GM12878 (cell line): ENCODE measurements around the gene SPTBN1. TPM values are rescaled to one million over a fixed set of nuclear protein-coding genes. Genes with fewer than 3 reads are reported as not detected.

Experiments
- ATAC-seq: fragments of 200-7000 bp; cut with Tn5 transposase; 3 replicates; pipeline ENCODE4 v1.9.1; 2020; ENCODE audit warnings: mild to moderate bottlenecking, moderate library complexity
- BruUV-seq: library from RNA; stranded (reverse); fragments of 400-500 nt; replicated peaks from 2 replicates; lab custom pipeline; 2021; lab: Mats Ljungman, UMichigan
- CTCF ChIA-PET: fragments of 300-600 bp; sonication (Branson Sonifier 250); formaldehyde crosslinking; extraction: SDS; loops from one replicate; lab custom pipeline; 2021; ENCODE audit warnings: inconsistent platforms; lab: Yijun Ruan, JAX
- POLR2A ChIA-PET: fragments of 350-600 bp; formaldehyde crosslinking; extraction: SDS; loops from one replicate; lab custom pipeline; 2021; ENCODE audit warnings: inconsistent platforms; lab: Charles Lee
- RAD21 ChIA-PET: fragments of 300-600 bp; sonication (Branson Sonifier 250); formaldehyde crosslinking; loops from one replicate; lab custom pipeline; 2023; ENCODE audit warnings: antibody characterized with exemption; ENCODE audit not compliant: unreplicated experiment; lab: Charles Lee
- SMC1A ChIA-PET: fragments of 300-600 bp; sonication (Branson Sonifier 250); formaldehyde crosslinking; loops from one replicate; lab custom pipeline; 2023; ENCODE audit not compliant: unreplicated experiment, uncharacterized antibody; lab: Charles Lee
- DNase-seq: peaks from one replicate; pipeline ENCODE4 v3.0.0-alpha.2; 2011; ENCODE audit warnings: low read depth, low spot score
- FAIRE-seq: peaks from 3 replicates; lab custom pipeline; 2011; peaks lifted over from hg19 to GRCh38; lab: Jason Lieb, UNC
- H2AFZ ChIP-seq: 2 replicates; pipeline ENCODE4 v1.6.0; 2011; ENCODE audit warnings: low read depth, low read length, control low read depth; ENCODE audit not compliant: control insufficient read depth
- H3K27ac ChIP-seq: 2 replicates; pipeline ENCODE4 v1.5.1; 2011; ENCODE audit warnings: control low read depth; ENCODE audit not compliant: control insufficient read depth, insufficient read depth
- H3K27me3 ChIP-seq, 2 experiments: replicated peaks in 1 of 2; 2 replicates each; pipeline versions ENCODE4 v1.6.0 to v1.6.1; 2011; ENCODE audit warnings: low read length in 1 of 2; ENCODE audit not compliant: control insufficient read depth in 2 of 2, insufficient read depth in 2 of 2
- H3K36me3 ChIP-seq, 2 experiments: 2 replicates each; pipeline ENCODE4 v1.5.1; 2011; ENCODE audit warnings: low read length in 1 of 2; ENCODE audit not compliant: control insufficient read depth in 2 of 2, insufficient read depth in 2 of 2
- H3K4me1 ChIP-seq: 2 replicates; pipeline ENCODE4 v1.6.1; 2011; ENCODE audit warnings: mild to moderate bottlenecking, low read length, moderate library complexity, mixed read lengths; ENCODE audit not compliant: control insufficient read depth, insufficient read depth
- H3K4me2 ChIP-seq: 2 replicates; pipeline ENCODE4 v1.6.0; 2011; ENCODE audit warnings: control low read depth; ENCODE audit not compliant: control insufficient read depth, insufficient read depth
- H3K4me3 ChIP-seq: fragments of 200-600 bp; sonication (generic); 2 replicates; pipeline ENCODE4 v1.5.1; 2016
- H3K79me2 ChIP-seq: 2 replicates; pipeline ENCODE4 v1.6.0; 2011; ENCODE audit warnings: low read length; ENCODE audit not compliant: control insufficient read depth, insufficient read depth
- H3K9ac ChIP-seq: 2 replicates; pipeline ENCODE4 v1.8.0; 2011; ENCODE audit warnings: low read length, control low read depth, mixed read lengths; ENCODE audit not compliant: control insufficient read depth, insufficient read depth
- H3K9me3 ChIP-seq: replicated peaks from 3 replicates; pipeline ENCODE4 v1.5.1; 2011; ENCODE audit warnings: mild to moderate bottlenecking, low read length; ENCODE audit not compliant: control insufficient read depth, insufficient read depth
- H4K20me1 ChIP-seq: 2 replicates; pipeline ENCODE4 v1.6.0; 2011; ENCODE audit not compliant: control insufficient read depth, insufficient read depth
- EZH2 ChIP-seq: IDR thresholded peaks from 2 replicates; pipeline ENCODE4 v1.6.1; 2012; ENCODE audit warnings: low read depth, mild to moderate bottlenecking, control low read depth, inconsistent platforms, low read length, borderline replicate concordance; ENCODE audit not compliant: control insufficient read depth
- IKZF2 ChIP-seq, 2 experiments: fragments of 450-650 bp; IDR thresholded peaks; 2 replicates each; pipeline ENCODE4 v1.6.1; 2017; ENCODE audit warnings: mild to moderate bottlenecking in 2 of 2, moderate library complexity in 2 of 2
- ZNF687 ChIP-seq: fragments of 450-650 bp; IDR thresholded peaks from 2 replicates; pipeline ENCODE4 v1.6.1; 2017; ENCODE audit warnings: mild to moderate bottlenecking, moderate library complexity
- in situ Hi-C: fragments of 300-500 bp; cut with MboI; formaldehyde crosslinking; loops from 9 replicates; pipeline ENCODE4 v1.14.3; 2018; ENCODE audit warnings: mixed read lengths
- intact Hi-C: fragments of 100-400 bp; cut with micrococcal nuclease; formaldehyde crosslinking; loops from one replicate; pipeline ENCODE4 v1.14.2; 2022; ENCODE audit not compliant: unreplicated experiment
- polyA plus RNA-seq, 11 experiments: library from polyadenylated mRNA; depleted of rRNA in 4 of 11; unstranded in 6 of 11; stranded (reverse) in 5 of 11; fragments of >200 nt; fragmentation: Nextera tagmentation in 4 of 11; fragmentation: Illumina TruSeq in 1 of 11; extraction: Ambion mirVana in 4 of 11; extraction: Trizol in 1 of 11; gene quantifications; 1 replicate in 1 of 11; 2 replicates in 10 of 11; pipeline versions ENCODE4 v1.2.1 to v1.2.3, GENCODE V29; 2011 to 2016; ENCODE audit warnings: inconsistent platforms in 2 of 11, missing spikeins in 2 of 11, low read depth in 1 of 11
- total RNA-seq, 4 experiments: library from RNA; depleted of rRNA in 3 of 4; stranded (reverse); fragments of >200 nt in 3 of 4; fragmentation: Illumina TruSeq in 1 of 4; extraction: Trizol in 1 of 4; gene quantifications; 2 replicates each; pipeline versions ENCODE4 v1.2.1 to v1.2.3, GENCODE V29; 2013 to 2021

SPTBN1 gene
- total and polyA plus RNA-seq, 10 of the 15 experiments (the other 5 are each of a cell fraction or from before 2014, with no cell fraction given) = 20.6 to 154 (median 76.7) TPM

GRCh38 chr2:54577944-54578647, 122.0 kb downstream of the SPTBN1 start (continued):
- TF ChIP-seq ZNF687 = 0 out of 2 replicates have a peak, but pooled peaks have one; percentile 21

- ChIA-PET POLR2A (interaction anchor here (0.8 to 18.4 kb wide), 6 partner anchors 8 to 58 kb away, joined by 3 to 504 read pairs (median 28); no protein-coding TSS in a partner anchor), SMC1A (interaction anchor here (1.0 to 15.8 kb wide), 11 partner anchors 13 to 98 kb away, joined by 3 to 569 read pairs (median 8); no protein-coding TSS in a partner anchor)
Observed at GRCh38 chr2:54578648-54579045, 122.5 kb downstream of the SPTBN1 start.

More at GRCh38 chr2:54578648-54579045, 122.5 kb downstream of the SPTBN1 start:
- BruUV-seq = no TSS peak
- peak overlapping the region; percentile 45; the same call in 1 of the 2 replicates for H3K4me3 ChIP-seq
- H3K79me2 ChIP-seq = peaks cover 99% of the 10 kb centered on the region
- RAD21 ChIA-PET = interaction anchor here (0.7 to 5.9 kb wide), 14 partner anchors 8 to 126 kb away, joined by 3 to 178 read pairs (median 12); no protein-coding TSS in a partner anchor
- peak overlapping the region; percentile 95 for H3K27ac ChIP-seq
- H3K27me3 ChIP-seq = no peaks in the 10 kb centered on the region
- FAIRE-seq (no peak), DNase-seq (no peak), ATAC-seq (no peak)
- TF ChIP-seq IKZF2 (IDR thresholded peaks at IDR 0.05) = 0 out of 4 replicates have a peak, but pooled peaks of 1 of the 2 experiments have one; percentile 7
- TF ChIP-seq EZH2 = no peak
- H3K36me3 ChIP-seq = peaks cover 0 to 3% of the 10 kb centered on the region in 2 experiments; a peak in 2 of 4 replicates
- peak overlapping the region; percentile 85 for H3K4me2 ChIP-seq
- H3K9ac ChIP-seq = peak overlapping the region; percentile 70; the same call in 1 of the 2 replicates
- peaks cover 86% of the 10 kb centered on the region for H3K4me1 ChIP-seq
- CTCF ChIA-PET = interaction anchor here (1.1 to 5.1 kb wide), 6 partner anchors 9 to 126 kb away, joined by 4 to 48 read pairs (median 18); no protein-coding TSS in a partner anchor
- H4K20me1 ChIP-seq = no peaks in the 10 kb centered on the region
- H3K9me3 ChIP-seq = no peaks in the 10 kb centered on the region
- no peak overlapping the region for H2AFZ ChIP-seq
- intact Hi-C loops = loop anchor here (10.0 kb wide), 2 partner anchors 466 to 1036 kb away; partner anchors contain the start of gene PPP4R3B
- in situ Hi-C loops = no loop called here
